T-helper 9 cell (primary cell): ENCODE results near the gene PLA2G4B.

Experiments
- DNase-seq: peaks from one replicate; pipeline ENCODE4 v3.0.0-alpha.2; 2020

Gene PLA2G4B

GRCh38 chr15:41891226-41891625, 52.6 kb downstream of the PLA2G4B start:
- DNase-seq = no peak

- no peak for DNase-seq
Measured at GRCh38 chr15:41891946-41892345, 53.3 kb downstream of the PLA2G4B start.

GRCh38 chr15:41892621-41893421, 54.2 kb downstream of the PLA2G4B start:
- DNase-seq = peak; percentile 19

- no peak for DNase-seq
Measured at GRCh38 chr15:41893422-41894250, 55.0 kb downstream of the PLA2G4B start, which contains the start of gene SPTBN5. SPTBN5 (minus strand) TSS chr15:41894053; CDS start chr15:41893497, 556 bp downstream.

GRCh38 chr15:41894251-41894790, 55.7 kb downstream of the PLA2G4B start:
- no peak for DNase-seq

- peak; percentile 87 for DNase-seq
Measured at GRCh38 chr15:41894791-41895463, 56.3 kb downstream of the PLA2G4B start.

- no peak for DNase-seq
Measured at GRCh38 chr15:41895491-41895890, 56.8 kb downstream of the PLA2G4B start.

- no peak for DNase-seq
Measured at GRCh38 chr15:41895957-41896356, 57.3 kb downstream of the PLA2G4B start.

- DNase-seq = no peak
Measured at GRCh38 chr15:41896566-41896965, 57.9 kb downstream of the PLA2G4B start.

GRCh38 chr15:41897363-41897799, 58.7 kb downstream of the PLA2G4B start:
- no peak for DNase-seq
